Esophagus squamous epithelium (tissue), 4 donors: ENCODE data around the gene NID2.

Experiments
- CTCF ChIP-seq, 6 experiments: fragments of 450-650 bp in 4 of 6; fragments of 200-600 bp in 2 of 6; sonication (generic) in 2 of 6; IDR thresholded peaks; one replicate each; pipeline ENCODE4 v1.5.1; 2016 to 2019; ENCODE audit warnings: antibody characterized with exemption in 6 of 6, mild to moderate bottlenecking in 4 of 6, moderate library complexity in 4 of 6
- POLR2A ChIP-seq, 4 donors: fragments of 450-650 bp; IDR thresholded peaks; one replicate each; pipeline ENCODE4 v1.6.1; 2017; ENCODE audit warnings: antibody characterized with exemption in 4 of 4, mild to moderate bottlenecking in 4 of 4, moderate library complexity in 3 of 4

DNA sequence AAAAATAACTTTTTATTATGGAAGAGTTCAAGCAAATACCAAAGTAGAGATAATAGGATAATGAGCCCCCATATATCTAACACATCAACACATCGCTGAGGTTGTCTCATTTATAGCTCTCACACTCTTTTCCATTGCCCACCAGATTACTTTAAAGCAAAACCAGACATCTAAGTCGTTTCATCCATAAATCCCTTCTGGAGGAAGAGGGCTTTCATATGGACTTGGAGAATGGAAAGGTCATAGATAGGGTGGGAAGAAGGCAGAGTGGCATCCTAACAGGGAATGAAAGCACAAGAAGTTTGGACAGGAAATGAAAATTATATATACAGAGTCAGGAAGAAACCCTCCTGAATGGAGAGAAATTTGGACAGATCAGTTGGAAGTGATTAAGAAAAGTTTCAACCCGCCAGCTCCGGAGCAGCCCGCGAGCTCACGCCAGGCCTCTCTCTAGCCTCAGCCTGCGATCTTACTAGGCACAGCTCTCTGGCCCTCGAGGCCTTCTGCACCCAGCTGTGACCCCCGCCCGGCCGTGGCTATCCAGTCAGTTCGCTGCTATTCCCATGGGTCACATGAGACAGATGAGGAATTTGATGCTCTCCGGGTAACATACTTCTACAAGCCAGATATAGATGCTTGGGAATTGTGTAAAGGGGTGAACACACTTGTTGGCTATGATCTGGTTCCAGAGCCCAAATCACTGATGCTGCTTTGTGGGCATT, 48.4 kb upstream of the NID2 start:
- TF ChIP-seq CTCF (IDR thresholded peaks at IDR 0.05) (no peak), POLR2A (IDR thresholded peaks at IDR 0.05) (no peak)
